ENCODE data around the gene FDX1.
A peak's percentile ranks its signal among the peaks of the same experiment; 100 is the strongest.

The FDX1 gene

DNA sequence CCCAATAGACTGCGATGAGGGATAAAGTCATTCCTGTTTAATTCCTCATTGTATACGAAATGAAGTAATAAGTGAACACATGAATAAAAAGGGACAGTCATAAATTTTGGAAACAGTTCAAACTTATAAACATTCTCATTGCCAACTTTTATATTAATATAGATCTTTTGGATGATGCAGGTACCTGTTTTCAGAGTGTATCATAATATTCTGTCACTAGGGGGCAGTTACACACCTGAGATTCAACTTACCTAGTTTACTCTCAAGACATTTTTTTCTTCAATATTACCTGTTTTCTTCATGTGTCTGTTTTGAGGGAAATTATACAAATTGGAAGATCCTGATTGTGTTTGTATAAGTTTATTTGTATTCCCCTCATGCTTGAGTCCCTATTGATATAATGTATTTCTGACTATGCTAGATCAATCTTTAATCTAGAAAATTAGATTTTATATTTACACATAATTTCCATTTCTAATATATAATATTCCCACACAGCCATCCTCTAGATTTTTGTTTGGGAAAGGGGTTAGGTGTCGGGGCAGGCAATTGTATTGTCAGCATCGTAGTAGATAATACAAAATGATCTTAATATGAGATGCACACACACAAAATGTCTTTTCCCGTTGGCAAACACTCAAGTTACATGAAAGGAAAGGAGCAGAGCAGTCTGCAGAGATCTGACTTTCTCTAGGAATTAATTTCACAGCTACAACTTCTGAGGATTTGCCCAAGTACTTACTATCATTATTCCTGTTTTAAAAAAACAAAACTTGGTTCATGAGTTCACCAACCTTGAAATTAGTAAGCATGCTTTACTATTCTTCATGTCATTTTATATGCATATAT is 18.4 kb downstream of the FDX1 start:
- no peak for DNase-seq (ENCODE audit: low read depth)
- Histone ChIP-seq H3K27me3 (replicated peaks; ENCODE audit: control insufficient read depth, insufficient read depth, low read length) (no peaks in the 10 kb centered on the region), H3K4me3 (ENCODE audit: low read length) (no peak overlapping the region), H3K9me3 (ENCODE audit: control insufficient read depth, low read length) (peaks cover 4% of the 10 kb centered on the region), H3K4me1 (ENCODE audit: control insufficient read depth, insufficient read depth, low read length) (no peaks in the 10 kb centered on the region), H3K36me3 (ENCODE audit: control insufficient read depth, insufficient read depth, low read length, severe bottlenecking) (peaks cover under 1% of the 10 kb centered on the region), H3K9ac (ENCODE audit: low read length) (no peak overlapping the region)

DNA sequence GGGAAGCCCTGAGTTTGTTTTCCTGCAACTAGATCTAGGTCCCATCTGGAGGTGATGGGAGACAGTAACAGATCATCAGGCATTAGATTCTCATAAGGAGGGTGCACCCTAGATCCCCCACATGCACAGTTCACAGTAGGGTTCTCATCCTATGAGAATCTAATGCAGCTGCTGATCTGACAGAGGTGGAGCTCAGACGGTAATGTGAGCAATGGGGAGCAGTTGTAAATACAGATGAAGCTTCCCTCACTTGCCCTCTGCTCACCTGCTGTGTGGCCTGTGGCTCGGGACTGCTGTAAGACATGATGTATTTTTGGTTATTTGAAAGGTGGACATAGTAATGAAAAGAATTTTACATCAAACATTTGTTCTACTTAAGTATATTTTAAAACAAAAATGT is 20.5 kb downstream of the FDX1 start:
- no peaks in the 10 kb centered on the region for H3K36me3 ChIP-seq (ENCODE audit: control insufficient read depth, insufficient read depth, low read length, severe bottlenecking)
- no peaks in the 10 kb centered on the region for H3K4me1 ChIP-seq (ENCODE audit: control insufficient read depth, insufficient read depth, low read length)
- H3K9ac ChIP-seq (ENCODE audit: low read length) = no peak overlapping the region
- no peak overlapping the region for H3K4me3 ChIP-seq (ENCODE audit: low read length)
- peaks cover 4% of the 10 kb centered on the region for H3K9me3 ChIP-seq (ENCODE audit: control insufficient read depth, low read length)
- DNase-seq (ENCODE audit: low read depth) = no peak
- no peaks in the 10 kb centered on the region for H3K27me3 ChIP-seq (replicated peaks; ENCODE audit: control insufficient read depth, insufficient read depth, low read length)

DNA sequence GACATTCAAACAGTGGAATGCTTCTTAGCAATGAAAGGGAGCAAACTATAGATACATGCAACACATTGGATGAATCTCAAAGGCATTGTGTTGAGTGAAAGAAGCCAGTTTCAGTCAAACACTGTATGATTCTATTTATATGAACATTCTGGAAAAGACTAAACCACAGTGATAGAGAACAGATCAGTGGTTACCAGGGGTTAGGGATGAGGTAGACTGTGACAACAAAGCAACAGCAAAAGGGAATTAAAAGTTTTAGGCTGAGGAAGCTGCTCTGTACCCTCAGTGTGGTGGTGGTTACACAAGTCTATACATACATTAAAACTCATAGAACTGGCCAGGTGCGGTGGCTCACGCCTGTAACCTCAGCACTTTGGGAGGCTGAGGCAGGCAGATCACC is 23.0 kb downstream of the FDX1 start:
- peaks cover 6% of the 10 kb centered on the region for H3K36me3 ChIP-seq (ENCODE audit: control insufficient read depth, insufficient read depth, low read length, severe bottlenecking)
- DNase-seq (ENCODE audit: low read depth) = no peak

DNA sequence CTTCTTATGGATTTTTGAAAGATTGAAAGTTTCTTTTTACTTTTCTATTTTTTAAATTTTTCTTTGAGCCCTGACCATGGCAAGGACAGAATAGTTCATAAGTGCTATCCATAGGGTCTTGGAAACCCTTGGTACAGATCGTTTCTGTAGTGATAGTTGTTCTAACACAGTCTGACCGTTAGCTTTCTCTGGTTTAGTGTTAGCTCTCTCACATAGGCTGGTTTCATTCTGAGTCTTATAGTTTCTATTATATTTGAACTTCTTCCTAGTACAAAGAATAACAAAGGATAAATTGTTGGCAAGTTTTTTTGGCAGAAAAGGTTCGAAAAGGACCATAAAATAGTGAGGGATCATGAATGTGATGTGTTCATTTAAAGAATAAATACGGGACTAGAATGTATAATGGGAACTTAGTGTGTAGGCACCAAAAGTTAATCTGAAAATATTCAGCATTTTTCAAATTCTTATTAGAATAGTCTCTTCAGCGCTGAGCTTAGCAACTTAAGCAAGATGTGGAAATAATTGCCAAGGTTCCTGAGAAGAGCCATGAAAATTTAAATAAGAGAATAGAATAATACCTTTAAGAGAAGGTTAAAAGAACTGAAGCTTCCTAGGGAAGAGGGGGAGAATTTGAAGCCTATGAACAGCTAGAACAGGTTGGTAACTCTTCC is 24.1 kb downstream of the FDX1 start:
- Histone ChIP-seq H3K4me3 (ENCODE audit: low read length) (no peak overlapping the region), H3K36me3 (ENCODE audit: control insufficient read depth, insufficient read depth, low read length, severe bottlenecking) (peaks cover 11% of the 10 kb centered on the region), H3K4me1 (ENCODE audit: control insufficient read depth, insufficient read depth, low read length) (no peaks in the 10 kb centered on the region), H3K27me3 (replicated peaks; ENCODE audit: control insufficient read depth, insufficient read depth, low read length) (no peaks in the 10 kb centered on the region), H3K9me3 (ENCODE audit: control insufficient read depth, low read length) (peaks cover 4% of the 10 kb centered on the region), H3K9ac (ENCODE audit: low read length) (no peak overlapping the region)
- DNase-seq (ENCODE audit: low read depth) = peak; percentile 27

More for the DNA sequence above, 23.0 kb downstream of the FDX1 start:
- H3K9ac ChIP-seq (ENCODE audit: low read length) = no peak overlapping the region
- H3K4me1 ChIP-seq (ENCODE audit: control insufficient read depth, insufficient read depth, low read length) = no peaks in the 10 kb centered on the region
- H3K27me3 ChIP-seq (replicated peaks; ENCODE audit: control insufficient read depth, insufficient read depth, low read length) = no peaks in the 10 kb centered on the region
- no peak overlapping the region for H3K4me3 ChIP-seq (ENCODE audit: low read length)
- peaks cover 4% of the 10 kb centered on the region for H3K9me3 ChIP-seq (ENCODE audit: control insufficient read depth, low read length)

DNA sequence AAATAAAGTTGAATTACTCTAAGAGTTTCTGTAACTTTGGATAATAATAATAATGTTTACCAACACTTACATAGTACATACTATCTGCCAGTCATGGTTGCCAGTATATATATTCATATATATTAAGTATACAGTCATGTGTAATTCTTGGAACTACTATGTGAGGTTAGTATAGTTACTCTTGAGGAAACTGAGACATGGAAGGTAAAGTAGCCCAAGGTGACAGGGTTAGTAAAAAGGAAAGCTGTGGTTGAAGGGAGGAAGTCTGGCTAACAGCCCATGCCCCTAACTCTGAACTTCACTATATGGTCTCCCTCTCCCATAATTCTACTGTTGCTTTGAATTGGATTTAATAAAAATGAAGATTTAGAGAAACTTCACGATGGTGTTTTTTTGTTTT is 24.9 kb downstream of the FDX1 start:
- Histone ChIP-seq H3K27me3 (replicated peaks; ENCODE audit: control insufficient read depth, insufficient read depth, low read length) (no peaks in the 10 kb centered on the region), H3K9me3 (ENCODE audit: control insufficient read depth, low read length) (peaks cover 4% of the 10 kb centered on the region), H3K9ac (ENCODE audit: low read length) (no peak overlapping the region), H3K36me3 (ENCODE audit: control insufficient read depth, insufficient read depth, low read length, severe bottlenecking) (peaks cover 19% of the 10 kb centered on the region), H3K4me3 (ENCODE audit: low read length) (no peak overlapping the region), H3K4me1 (ENCODE audit: control insufficient read depth, insufficient read depth, low read length) (no peaks in the 10 kb centered on the region)
- DNase-seq (ENCODE audit: low read depth) = no peak

DNA sequence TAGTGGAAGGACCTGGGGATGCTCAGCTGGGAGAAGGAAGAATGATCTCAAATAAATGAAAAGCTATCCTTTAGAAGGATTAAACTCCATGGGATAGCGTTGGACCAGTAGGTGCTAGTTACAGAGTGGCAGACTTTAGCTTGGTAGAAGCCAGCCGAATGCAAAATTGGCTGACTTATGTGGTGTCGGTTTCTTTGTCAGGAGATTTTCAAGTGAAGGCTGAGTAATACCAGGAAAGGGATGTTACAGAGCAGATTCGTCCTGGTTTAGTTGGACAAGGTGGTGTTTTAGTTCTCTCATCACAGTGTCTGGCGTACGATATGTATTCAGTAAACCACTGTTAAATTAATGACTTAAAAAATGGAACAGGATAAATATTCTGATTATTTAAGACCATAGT is 26.0 kb downstream of the FDX1 start:
- no peaks in the 10 kb centered on the region for H3K4me1 ChIP-seq (ENCODE audit: control insufficient read depth, insufficient read depth, low read length)
- no peaks in the 10 kb centered on the region for H3K27me3 ChIP-seq (replicated peaks; ENCODE audit: control insufficient read depth, insufficient read depth, low read length)
- peaks cover 30% of the 10 kb centered on the region for H3K36me3 ChIP-seq (ENCODE audit: control insufficient read depth, insufficient read depth, low read length, severe bottlenecking)
- H3K9me3 ChIP-seq (ENCODE audit: control insufficient read depth, low read length) = peaks cover 4% of the 10 kb centered on the region
- DNase-seq (ENCODE audit: low read depth) = no peak
- H3K4me3 ChIP-seq (ENCODE audit: low read length) = no peak overlapping the region
- no peak overlapping the region for H3K9ac ChIP-seq (ENCODE audit: low read length)

DNA sequence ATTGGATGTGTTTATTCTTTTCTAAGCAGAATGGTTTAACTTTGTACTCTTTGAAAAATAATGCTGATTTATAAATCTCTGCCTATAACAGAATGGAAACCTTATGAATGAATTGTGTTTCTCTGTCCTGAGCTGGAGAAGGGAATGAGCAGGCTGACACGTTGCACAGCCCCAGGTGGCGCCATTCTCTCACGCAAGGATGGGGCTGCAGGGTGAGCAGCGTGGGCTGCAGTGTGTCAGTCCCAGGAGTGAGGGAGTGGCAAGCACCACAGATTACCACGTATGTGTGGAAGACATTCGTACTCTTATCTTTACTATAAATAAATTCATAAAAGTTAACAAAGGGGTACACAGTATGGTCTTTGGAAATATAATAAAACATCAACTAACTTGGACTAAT is 33.4 kb downstream of the FDX1 start:
- peak; percentile 53 for DNase-seq (ENCODE audit: low read depth)

DNA sequence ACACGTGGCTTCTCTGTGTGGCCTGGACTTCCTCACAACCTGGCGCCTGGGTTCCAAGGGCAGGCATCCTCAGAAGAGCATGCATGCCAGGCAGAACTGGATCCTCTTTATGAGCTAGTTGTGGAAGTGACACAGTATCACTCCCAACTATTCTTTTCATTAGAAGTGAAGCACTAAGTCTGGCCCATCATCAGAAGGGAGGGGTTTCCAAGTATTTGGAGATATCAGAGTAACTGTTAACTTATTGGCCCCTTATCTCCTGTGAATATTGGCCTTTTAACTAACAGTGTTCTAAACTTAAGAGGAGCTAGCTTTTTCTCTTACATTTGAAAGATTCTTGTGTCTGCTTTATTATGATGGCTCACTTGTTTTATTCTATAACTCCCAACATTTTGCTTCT is 35.5 kb downstream of the FDX1 start:
- no peak overlapping the region for H3K4me3 ChIP-seq (ENCODE audit: low read length)
- no peak for DNase-seq (ENCODE audit: low read depth)
- H3K9ac ChIP-seq (ENCODE audit: low read length) = no peak overlapping the region
- H3K27me3 ChIP-seq (replicated peaks; ENCODE audit: control insufficient read depth, insufficient read depth, low read length) = no peaks in the 10 kb centered on the region
- H3K9me3 ChIP-seq (ENCODE audit: control insufficient read depth, low read length) = no peaks in the 10 kb centered on the region
- H3K4me1 ChIP-seq (ENCODE audit: control insufficient read depth, insufficient read depth, low read length) = peaks cover 13% of the 10 kb centered on the region
- H3K36me3 ChIP-seq (ENCODE audit: control insufficient read depth, insufficient read depth, low read length, severe bottlenecking) = peaks cover 12% of the 10 kb centered on the region

More for the DNA sequence above, 33.4 kb downstream of the FDX1 start:
- H3K9ac ChIP-seq (ENCODE audit: low read length) = no peak overlapping the region
- peaks cover 27% of the 10 kb centered on the region for H3K36me3 ChIP-seq (ENCODE audit: control insufficient read depth, insufficient read depth, low read length, severe bottlenecking)
- peaks cover 13% of the 10 kb centered on the region for H3K4me1 ChIP-seq (ENCODE audit: control insufficient read depth, insufficient read depth, low read length)
- H3K27me3 ChIP-seq (replicated peaks; ENCODE audit: control insufficient read depth, insufficient read depth, low read length) = no peaks in the 10 kb centered on the region
- no peak overlapping the region for H3K4me3 ChIP-seq (ENCODE audit: low read length)
- no peaks in the 10 kb centered on the region for H3K9me3 ChIP-seq (ENCODE audit: control insufficient read depth, low read length)

DNA sequence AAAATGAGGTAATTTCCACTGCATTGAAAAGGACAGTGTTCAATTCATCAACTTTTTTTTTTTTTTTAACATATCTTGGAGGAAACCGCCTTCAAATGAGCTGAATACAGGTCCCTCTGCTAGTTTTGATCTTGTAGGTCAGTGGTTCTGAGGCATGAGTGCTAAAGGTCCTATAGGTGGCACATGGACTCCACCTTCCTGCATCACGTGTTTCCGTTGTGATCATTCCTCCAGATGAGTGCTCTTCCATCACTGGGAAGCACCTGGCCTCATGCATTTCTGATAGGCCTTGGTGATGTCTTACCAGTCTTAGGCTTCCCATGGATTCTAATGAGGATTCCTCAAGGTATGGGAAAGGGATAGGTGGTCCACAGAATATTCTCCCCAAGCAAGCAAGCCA is 37.8 kb downstream of the FDX1 start:
- Histone ChIP-seq H3K4me3 (ENCODE audit: low read length) (no peak overlapping the region), H3K9me3 (ENCODE audit: control insufficient read depth, low read length) (no peaks in the 10 kb centered on the region), H3K36me3 (ENCODE audit: control insufficient read depth, insufficient read depth, low read length, severe bottlenecking) (peaks cover 3% of the 10 kb centered on the region), H3K27me3 (replicated peaks; ENCODE audit: control insufficient read depth, insufficient read depth, low read length) (no peaks in the 10 kb centered on the region), H3K9ac (ENCODE audit: low read length) (no peak overlapping the region), H3K4me1 (ENCODE audit: control insufficient read depth, insufficient read depth, low read length) (peaks cover 28% of the 10 kb centered on the region)
- no peak for DNase-seq (ENCODE audit: low read depth)

DNA sequence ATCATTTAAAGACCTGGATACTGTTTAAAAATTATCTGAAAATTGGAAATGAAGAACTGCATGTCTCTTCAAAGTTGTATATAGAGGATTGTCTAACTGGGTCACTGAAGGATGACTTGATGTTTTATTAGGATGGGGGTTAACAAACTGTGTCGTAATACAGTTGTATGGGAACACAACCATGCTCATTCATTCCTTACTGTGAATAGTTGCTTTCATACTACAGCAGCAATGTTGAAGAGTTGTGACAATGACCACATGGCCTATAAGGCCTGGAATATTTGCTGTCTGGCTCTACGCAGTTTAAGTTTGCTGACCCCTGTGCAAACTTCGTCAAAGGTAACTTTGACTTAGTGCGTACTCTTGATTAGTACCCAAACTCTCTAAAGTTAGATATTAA is 38.4 kb downstream of the FDX1 start:
- no peaks in the 10 kb centered on the region for H3K9me3 ChIP-seq (ENCODE audit: control insufficient read depth, low read length)
- H3K4me3 ChIP-seq (ENCODE audit: low read length) = no peak overlapping the region
- no peak for DNase-seq (ENCODE audit: low read depth)

DNA sequence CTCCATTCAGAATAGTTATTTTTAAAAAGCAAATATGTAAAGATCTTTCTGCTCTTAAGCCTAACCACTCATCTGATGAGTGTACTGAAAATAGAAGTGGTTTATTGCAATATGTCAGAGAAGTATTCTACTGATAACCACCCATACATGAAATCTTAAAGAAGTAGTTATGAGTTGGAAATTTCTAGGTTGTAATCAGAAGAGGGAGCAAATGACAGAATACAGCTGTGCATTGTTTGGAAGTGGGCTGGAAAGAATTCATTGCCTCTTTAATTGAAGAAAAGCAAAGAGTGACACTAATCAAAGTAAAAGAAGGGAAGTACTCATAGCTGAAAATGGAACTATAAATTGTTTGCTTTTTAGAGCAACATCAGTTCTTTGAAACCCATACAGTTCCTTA is 39.4 kb downstream of the FDX1 start:
- H3K9me3 ChIP-seq (ENCODE audit: control insufficient read depth, low read length) = no peaks in the 10 kb centered on the region
- no peak overlapping the region for H3K9ac ChIP-seq (ENCODE audit: low read length)
- no peak for DNase-seq (ENCODE audit: low read depth)
- H3K27me3 ChIP-seq (replicated peaks; ENCODE audit: control insufficient read depth, insufficient read depth, low read length) = no peaks in the 10 kb centered on the region
- H3K4me3 ChIP-seq (ENCODE audit: low read length) = no peak overlapping the region
- peaks cover 3% of the 10 kb centered on the region for H3K36me3 ChIP-seq (ENCODE audit: control insufficient read depth, insufficient read depth, low read length, severe bottlenecking)
- peaks cover 43% of the 10 kb centered on the region for H3K4me1 ChIP-seq (ENCODE audit: control insufficient read depth, insufficient read depth, low read length)

More for the DNA sequence above, 38.4 kb downstream of the FDX1 start:
- H3K9ac ChIP-seq (ENCODE audit: low read length) = no peak overlapping the region
- no peaks in the 10 kb centered on the region for H3K27me3 ChIP-seq (replicated peaks; ENCODE audit: control insufficient read depth, insufficient read depth, low read length)
- H3K36me3 ChIP-seq (ENCODE audit: control insufficient read depth, insufficient read depth, low read length, severe bottlenecking) = peaks cover 3% of the 10 kb centered on the region
- peaks cover 34% of the 10 kb centered on the region for H3K4me1 ChIP-seq (ENCODE audit: control insufficient read depth, insufficient read depth, low read length)

All from adipocyte (in vitro differentiated cells).